Loucy (cell line): Measurements from ENCODE around the gene SHISAL2B.

Experiments used
- H2AFZ ChIP-seq: fragments of 200-600 bp; sonication (generic); 2 replicates; pipeline ENCODE4 v1.6.0; 2016; ENCODE audit warnings: antibody characterized with exemption, mild to moderate bottlenecking, low read length, moderate library complexity
- H3F3A ChIP-seq: fragments of 200-600 bp; 2 replicates; pipeline ENCODE4 v1.6.0; 2016; ENCODE audit warnings: antibody characterized with exemption, low read depth, mild to moderate bottlenecking
- H3K27me3 ChIP-seq: fragments of 200-600 bp; sonication (generic); 2 replicates; pipeline ENCODE4 v1.6.1; 2014; ENCODE audit warnings: low read length, mild to moderate bottlenecking; ENCODE audit not compliant: insufficient read depth, poor library complexity, severe bottlenecking
- H3K36me3 ChIP-seq: fragments of 200-600 bp; sonication (generic); 2 replicates; pipeline ENCODE4 v1.6.1; 2016; ENCODE audit warnings: low read length; ENCODE audit not compliant: insufficient read depth
- H3K4me1 ChIP-seq: fragments of 200-600 bp; sonication (generic); 2 replicates; pipeline ENCODE4 v1.5.1; 2014; ENCODE audit warnings: low read length, mild to moderate bottlenecking; ENCODE audit not compliant: insufficient read depth, poor library complexity, severe bottlenecking
- H3K4me2 ChIP-seq: fragments of 200-600 bp; sonication (generic); 2 replicates; pipeline ENCODE4 v1.6.0; 2014; ENCODE audit warnings: antibody characterized with exemption, low read length, low read depth, mild to moderate bottlenecking; ENCODE audit not compliant: poor library complexity, severe bottlenecking
- H3K4me3 ChIP-seq: fragments of 200-600 bp; sonication (generic); 2 replicates; pipeline ENCODE4 v1.5.1; 2014; ENCODE audit warnings: low read length, mild to moderate bottlenecking, mixed read lengths; ENCODE audit not compliant: poor library complexity, severe bottlenecking
- H3K79me2 ChIP-seq: fragments of 200-600 bp; sonication (generic); 2 replicates; pipeline ENCODE4 v1.6.1; 2014; ENCODE audit warnings: low read length; ENCODE audit not compliant: insufficient read depth
- H3K9ac ChIP-seq: fragments of 200-600 bp; sonication (generic); 2 replicates; pipeline ENCODE4 v1.6.0; 2014; ENCODE audit warnings: mild to moderate bottlenecking, low read depth, low read length, moderate library complexity; ENCODE audit not compliant: poor library complexity, severe bottlenecking
- H3K9me2 ChIP-seq: fragments of 200-600 bp; sonication (generic); replicated peaks from 2 replicates; pipeline ENCODE4 v1.6.1; 2016; ENCODE audit warnings: low read depth, low read length, mixed read lengths
- H3K9me3 ChIP-seq: fragments of 200-600 bp; sonication (generic); 2 replicates; pipeline ENCODE4 v1.6.1; 2014; ENCODE audit warnings: mild to moderate bottlenecking, antibody characterized with exemption, low read length, low read depth; ENCODE audit not compliant: insufficient read depth
- H4K20me1 ChIP-seq: fragments of 200-600 bp; sonication (generic); 2 replicates; pipeline ENCODE4 v1.6.0; 2014; ENCODE audit warnings: antibody characterized with exemption, low read length, mild to moderate bottlenecking; ENCODE audit not compliant: insufficient read depth, poor library complexity, severe bottlenecking
- EZH2phosphoT487 ChIP-seq: fragments of 200-600 bp; IDR thresholded peaks from 2 replicates; pipeline ENCODE4 v1.6.1; 2018; ENCODE audit warnings: antibody characterized with exemption, mild to moderate bottlenecking, moderate library complexity, borderline replicate concordance
- TF ChIP-seq, protein P1 (sequence below): fragments of 200-600 bp; sonication (generic); conservative IDR thresholded peaks from 2 replicates; pipeline ENCODE4 v1.5.1; 2014; ENCODE audit warnings: mild to moderate bottlenecking, antibody characterized with exemption, low read length

Gene SHISAL2B

DNA sequence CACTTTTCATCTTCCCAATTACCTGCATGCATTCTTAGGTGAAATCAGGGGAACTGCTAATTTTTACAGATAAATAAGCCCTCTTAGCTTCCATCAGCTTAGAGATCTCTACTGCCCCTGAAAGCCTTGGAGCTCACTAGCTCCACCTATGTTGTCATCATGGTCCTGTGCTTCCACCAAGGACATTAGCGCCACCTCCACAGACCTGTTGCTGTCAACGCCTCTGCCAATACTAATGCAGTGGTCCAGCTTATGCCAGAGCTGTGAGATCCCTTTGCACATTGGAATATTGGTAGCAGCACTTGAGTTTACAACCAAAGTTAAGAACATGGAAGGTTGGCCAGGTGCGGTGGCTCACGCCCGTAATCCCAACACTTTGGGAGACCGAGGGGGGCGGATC lies 7.7 kb upstream of the SHISAL2B start:
- no peaks in the 10 kb centered on the region for H3K79me2 ChIP-seq
- TF ChIP-seq, protein P1, sequence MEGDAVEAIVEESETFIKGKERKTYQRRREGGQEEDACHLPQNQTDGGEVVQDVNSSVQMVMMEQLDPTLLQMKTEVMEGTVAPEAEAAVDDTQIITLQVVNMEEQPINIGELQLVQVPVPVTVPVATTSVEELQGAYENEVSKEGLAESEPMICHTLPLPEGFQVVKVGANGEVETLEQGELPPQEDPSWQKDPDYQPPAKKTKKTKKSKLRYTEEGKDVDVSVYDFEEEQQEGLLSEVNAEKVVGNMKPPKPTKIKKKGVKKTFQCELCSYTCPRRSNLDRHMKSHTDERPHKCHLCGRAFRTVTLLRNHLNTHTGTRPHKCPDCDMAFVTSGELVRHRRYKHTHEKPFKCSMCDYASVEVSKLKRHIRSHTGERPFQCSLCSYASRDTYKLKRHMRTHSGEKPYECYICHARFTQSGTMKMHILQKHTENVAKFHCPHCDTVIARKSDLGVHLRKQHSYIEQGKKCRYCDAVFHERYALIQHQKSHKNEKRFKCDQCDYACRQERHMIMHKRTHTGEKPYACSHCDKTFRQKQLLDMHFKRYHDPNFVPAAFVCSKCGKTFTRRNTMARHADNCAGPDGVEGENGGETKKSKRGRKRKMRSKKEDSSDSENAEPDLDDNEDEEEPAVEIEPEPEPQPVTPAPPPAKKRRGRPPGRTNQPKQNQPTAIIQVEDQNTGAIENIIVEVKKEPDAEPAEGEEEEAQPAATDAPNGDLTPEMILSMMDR = peak; percentile 36; the same call in 1 of the 2 replicates
- no peak for TF ChIP-seq EZH2phosphoT487
- no peaks in the 10 kb centered on the region for H3K4me1 ChIP-seq
- no peaks in the 10 kb centered on the region for H3K9me3 ChIP-seq
- no peaks in the 10 kb centered on the region for H3K36me3 ChIP-seq
- no peaks in the 10 kb centered on the region for H3K9me2 ChIP-seq
- no peaks in the 10 kb centered on the region for H3K27me3 ChIP-seq
- H3K4me2 ChIP-seq = no peak overlapping the region
- H2AFZ ChIP-seq = no peak overlapping the region
- no peaks in the 10 kb centered on the region for H4K20me1 ChIP-seq
- no peak overlapping the region for H3K4me3 ChIP-seq
- H3F3A ChIP-seq = no peaks in the 10 kb centered on the region
- H3K9ac ChIP-seq = no peak overlapping the region

DNA sequence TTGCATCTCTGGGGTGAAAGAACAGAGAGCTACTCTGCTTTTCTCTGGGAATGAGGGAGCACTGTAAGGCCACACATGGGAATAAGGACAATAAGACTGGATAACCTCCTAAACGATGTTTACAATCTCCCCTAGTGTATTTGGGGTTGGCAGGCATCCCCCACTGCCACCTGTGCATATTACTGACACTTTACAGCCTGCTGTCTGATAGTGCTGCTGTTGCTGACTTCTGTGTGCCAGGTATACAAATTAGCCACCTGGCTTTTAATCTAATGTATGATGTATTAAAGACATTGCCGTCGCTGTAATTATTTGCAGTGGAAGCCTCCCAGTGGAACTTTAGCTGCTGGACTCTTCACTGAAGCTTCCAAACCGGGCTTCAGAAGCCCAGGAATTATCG lies 4.4 kb upstream of the SHISAL2B start:
- Histone ChIP-seq H3K4me3 (no peak overlapping the region), H4K20me1 (no peaks in the 10 kb centered on the region), H3K4me1 (no peaks in the 10 kb centered on the region), H2AFZ (no peak overlapping the region), H3K9ac (no peak overlapping the region), H3K27me3 (no peaks in the 10 kb centered on the region), H3K9me3 (no peaks in the 10 kb centered on the region), H3K36me3 (no peaks in the 10 kb centered on the region), H3K79me2 (no peaks in the 10 kb centered on the region), H3K9me2 (no peaks in the 10 kb centered on the region), H3K4me2 (no peak overlapping the region), H3F3A (no peaks in the 10 kb centered on the region)
- TF ChIP-seq, protein P1 = no peak
- TF ChIP-seq EZH2phosphoT487 = no peak

DNA sequence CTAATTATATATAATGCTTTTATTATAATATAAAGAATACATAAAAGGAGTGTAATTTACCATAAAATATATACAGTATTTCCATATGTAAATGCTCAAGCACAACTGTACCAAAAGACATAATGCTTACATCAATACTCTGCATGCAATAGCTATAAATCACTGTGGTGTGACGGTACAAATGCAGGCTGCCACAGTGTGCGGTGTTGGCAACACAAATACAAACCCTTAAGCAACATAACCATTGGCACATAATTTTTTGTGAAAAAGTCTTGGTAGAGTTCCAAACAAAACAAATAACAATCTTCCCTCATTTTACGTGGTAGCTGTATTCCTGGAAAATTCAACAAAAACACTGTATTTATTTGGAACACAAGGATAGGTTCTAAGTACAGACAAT lies 1.9 kb upstream of the SHISAL2B start:
- Histone ChIP-seq H3K4me3 (no peak overlapping the region), H3K9me2 (no peaks in the 10 kb centered on the region), H3K27me3 (no peaks in the 10 kb centered on the region), H3K9ac (no peak overlapping the region), H2AFZ (no peak overlapping the region), H3K36me3 (no peaks in the 10 kb centered on the region), H3K79me2 (no peaks in the 10 kb centered on the region), H3K4me1 (no peaks in the 10 kb centered on the region), H3K9me3 (no peaks in the 10 kb centered on the region), H3K4me2 (no peak overlapping the region), H3F3A (no peaks in the 10 kb centered on the region), H4K20me1 (no peaks in the 10 kb centered on the region)
- no peak for TF ChIP-seq EZH2phosphoT487
- TF ChIP-seq, protein P1 = no peak
